NOMO-1 treated with dmso at 0.1 percent for 144 hours (cell line): Measurements from ENCODE around the gene HTT-AS.
"Not testable (repeated sequence)": the region's sequence is repeated elsewhere in the genome, so short reads cannot be mapped to it uniquely, and the experiment has no call there.

Experiments used
- DNase-seq: peaks from one replicate; lab custom pipeline; 2025; ENCODE audit not compliant: unreplicated experiment; lab: John Stamatoyannopoulos, UW

Gene HTT-AS

DNA sequence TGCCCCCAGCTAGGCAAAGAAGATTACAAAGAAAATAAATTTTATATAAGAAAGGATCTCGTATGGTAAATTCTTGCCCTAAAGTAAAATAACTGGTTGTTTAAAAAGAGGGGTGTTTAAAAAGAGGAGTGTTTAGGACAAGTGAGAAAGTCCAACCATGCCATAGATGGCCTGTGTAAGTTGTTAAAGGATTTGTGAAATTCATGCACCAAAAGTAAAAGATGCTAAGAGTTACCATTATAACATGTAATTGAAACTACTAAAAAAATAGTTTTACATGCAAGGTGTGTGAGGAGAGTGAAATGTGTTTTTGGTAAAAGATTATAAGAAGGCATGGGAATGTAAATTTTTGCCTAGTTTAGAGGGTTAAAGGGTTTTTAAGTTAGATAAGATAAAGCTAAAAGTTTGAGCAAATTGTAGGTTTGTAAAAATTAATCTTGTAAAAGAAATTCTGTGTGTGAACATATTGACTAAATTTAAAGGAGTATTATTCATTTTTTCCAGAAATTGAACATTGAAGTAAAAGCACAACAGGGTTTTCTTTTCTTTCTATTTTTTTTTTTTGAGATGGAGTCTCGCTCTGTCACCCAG lies 20.1 kb downstream of the HTT-AS start:
- no peak for DNase-seq

GRCh38 chr4:3051141-3051897 lies 23.0 kb downstream of the HTT-AS start:
- not testable (repeated sequence) for DNase-seq

- DNase-seq: peak; percentile 23
Measured at GRCh38 chr4:3047464-3048286, 26.7 kb downstream of the HTT-AS start.

GRCh38 chr4:3046623-3047022 lies 27.7 kb downstream of the HTT-AS start:
- no peak for DNase-seq

DNA sequence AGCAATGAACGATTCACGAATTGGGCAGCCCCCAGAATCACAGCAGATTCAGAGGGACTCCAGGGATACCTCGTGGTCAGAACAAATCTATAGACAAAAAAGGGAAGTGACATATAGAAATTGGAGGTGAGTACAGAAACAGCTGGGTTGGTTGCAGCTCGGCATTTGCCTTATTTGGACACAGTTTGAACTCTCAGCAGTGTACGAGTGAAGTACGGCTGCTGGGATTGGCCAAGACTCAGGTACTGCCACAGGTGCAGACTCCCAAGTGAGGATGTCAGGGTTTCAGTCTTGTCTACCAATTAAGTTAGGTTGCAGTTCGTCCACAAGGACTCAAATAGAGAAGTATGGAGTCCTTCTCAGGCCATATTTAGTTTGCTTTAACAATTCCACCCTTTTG lies 28.2 kb downstream of the HTT-AS start:
- peak; percentile 54 for DNase-seq

GRCh38 chr4:3044870-3045819 lies 29.2 kb downstream of the HTT-AS start:
- peak; percentile 51 for DNase-seq

DNA sequence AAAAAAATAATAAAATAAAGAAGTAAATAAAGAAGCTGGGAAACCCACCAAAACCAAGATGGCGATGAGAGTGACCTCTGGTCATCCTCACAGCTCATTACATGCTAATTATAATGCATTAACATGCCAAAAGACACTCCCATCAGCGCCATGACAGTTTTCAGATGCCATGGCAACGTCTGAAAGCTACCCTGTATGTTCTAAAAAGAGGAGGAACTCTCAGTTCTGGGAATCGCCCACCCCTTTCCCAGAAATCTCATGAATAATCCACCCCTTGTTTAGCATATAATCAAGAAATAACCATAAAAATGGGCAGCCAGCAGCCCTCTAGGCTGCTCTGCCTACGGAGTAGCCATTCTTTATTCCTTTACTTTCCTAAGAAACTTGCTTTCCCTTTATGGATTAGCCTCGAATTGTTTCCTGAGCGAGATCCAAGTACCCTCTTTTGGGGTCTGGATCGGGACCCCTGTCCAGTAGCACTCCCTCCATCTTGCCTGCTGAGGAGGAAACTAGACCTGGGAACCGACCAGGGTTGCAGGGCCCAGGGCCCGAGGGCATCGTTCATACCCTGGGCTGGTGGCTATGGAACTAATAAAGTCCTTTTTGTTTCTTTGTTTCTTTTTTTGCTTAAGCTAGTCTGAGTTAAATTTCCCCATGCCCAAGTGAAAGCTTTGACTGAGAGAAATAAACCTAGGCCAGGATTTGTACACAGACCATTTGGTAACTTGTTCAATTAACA lies 30.9 kb downstream of the HTT-AS start:
- no peak for DNase-seq

GRCh38 chr4:3042226-3042625 lies 32.1 kb downstream of the HTT-AS start:
- no peak for DNase-seq

DNA sequence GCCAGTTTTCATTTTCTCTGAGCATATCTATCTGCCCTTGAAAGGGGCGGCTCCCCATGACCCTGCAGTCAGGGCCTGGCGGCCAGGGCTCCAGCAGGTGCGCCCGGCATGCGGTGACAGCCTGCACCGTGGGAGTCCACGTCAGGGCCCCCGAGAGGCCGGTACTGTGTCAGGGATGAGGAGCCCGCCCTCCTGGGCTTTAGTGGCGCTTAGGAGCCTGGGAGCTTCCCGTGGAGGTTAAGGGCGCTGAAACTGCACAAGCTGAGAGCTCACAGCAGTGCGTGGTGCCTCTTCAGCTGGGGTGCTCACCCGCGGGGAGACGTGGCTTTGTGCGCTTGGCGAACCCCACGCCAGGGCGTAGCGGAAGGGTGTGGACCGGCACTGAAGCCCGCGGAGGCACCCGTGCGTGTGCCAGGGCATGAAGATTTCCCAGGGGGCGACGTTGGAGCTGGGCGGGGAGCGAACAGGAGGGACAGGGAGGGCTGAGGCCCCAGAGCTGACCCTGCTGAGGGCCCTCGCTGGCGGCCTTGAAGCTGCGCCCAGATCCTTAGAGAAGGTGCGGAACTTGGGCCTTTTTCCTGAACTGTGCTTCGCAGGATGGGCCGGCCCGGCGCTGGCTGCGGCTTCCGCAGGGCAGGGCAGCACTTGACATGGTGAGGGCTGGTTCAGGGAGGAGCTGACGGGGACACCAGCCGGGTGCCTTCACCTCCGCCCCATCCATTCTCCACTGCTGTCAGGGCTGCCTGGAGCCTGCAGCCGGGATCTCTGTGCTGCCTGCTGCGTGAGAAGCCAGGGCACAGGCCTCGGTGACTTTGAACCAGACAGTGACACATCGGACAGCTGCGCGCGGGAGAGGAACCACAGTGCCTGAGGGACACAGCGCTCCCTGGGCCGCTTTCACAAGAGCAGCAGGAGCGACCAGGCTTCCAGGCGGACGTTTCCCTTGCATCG lies 32.9 kb downstream of the HTT-AS start:
- DNase-seq: no peak

- no peak for DNase-seq
Measured at GRCh38 chr4:3040452-3041191, 33.7 kb downstream of the HTT-AS start.

DNA sequence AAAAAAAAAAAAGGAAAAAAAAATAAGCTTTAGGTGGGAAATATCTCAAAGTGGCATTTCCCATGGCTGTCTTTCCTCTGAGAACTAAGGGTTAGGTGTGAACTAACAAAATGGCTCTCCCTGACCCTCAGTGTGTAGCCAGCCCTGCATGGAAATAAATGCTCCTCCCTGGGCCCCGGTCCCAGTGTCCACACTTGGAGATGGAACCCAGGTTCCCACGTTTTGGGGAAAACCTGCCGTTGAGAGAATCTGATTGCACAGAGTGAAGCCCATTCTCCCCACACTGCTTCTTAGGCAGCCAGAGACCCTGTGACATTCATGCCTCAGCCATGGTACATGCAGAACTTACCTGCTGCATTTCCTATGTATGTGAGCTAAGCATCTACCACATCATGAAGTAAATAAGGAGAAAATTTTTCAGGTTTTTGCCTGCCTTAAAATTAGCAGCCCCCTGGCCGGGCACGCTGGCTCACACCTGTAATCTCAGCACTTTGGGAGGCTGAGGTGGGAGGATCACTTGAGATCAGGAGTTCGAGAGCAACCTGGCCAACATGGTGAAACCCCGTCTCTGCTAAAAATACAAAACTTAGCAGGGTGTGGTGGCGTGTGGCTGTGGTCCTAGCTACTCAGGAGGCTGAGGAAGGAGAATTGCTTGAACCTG lies 34.5 kb downstream of the HTT-AS start:
- DNase-seq: no peak

DNA sequence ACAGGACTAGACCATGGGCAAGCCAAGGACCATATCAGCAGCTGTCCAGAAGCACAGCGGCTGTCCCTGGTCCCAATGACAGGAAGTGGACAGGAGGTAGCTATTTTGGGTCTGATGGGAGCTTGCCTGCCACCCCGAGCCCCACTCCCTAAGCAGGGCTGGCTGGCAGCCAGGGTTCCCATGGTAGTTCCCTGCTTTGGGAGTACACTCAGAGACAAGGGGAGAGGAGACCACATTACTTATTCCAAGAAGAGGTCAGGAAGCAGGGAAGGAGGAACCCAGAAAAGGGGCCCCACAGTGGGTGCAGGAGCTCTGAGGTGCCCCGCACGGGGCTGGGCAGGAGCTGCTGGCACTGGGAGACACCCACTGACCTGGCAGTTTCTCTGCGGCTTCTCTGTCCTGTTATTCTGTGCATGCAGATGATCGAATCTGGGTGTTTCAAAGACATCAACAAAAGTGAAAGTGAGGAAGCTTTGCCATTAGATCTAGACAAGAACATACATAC lies 36.3 kb downstream of the HTT-AS start:
- DNase-seq: no peak

- no peak for DNase-seq
Measured at GRCh38 chr4:3036131-3036952, 38.0 kb downstream of the HTT-AS start.

- DNase-seq: no peak
Measured at GRCh38 chr4:3035674-3036073, 38.7 kb downstream of the HTT-AS start.

- no peak for DNase-seq
Measured at GRCh38 chr4:3035249-3035648, 39.1 kb downstream of the HTT-AS start.

DNA sequence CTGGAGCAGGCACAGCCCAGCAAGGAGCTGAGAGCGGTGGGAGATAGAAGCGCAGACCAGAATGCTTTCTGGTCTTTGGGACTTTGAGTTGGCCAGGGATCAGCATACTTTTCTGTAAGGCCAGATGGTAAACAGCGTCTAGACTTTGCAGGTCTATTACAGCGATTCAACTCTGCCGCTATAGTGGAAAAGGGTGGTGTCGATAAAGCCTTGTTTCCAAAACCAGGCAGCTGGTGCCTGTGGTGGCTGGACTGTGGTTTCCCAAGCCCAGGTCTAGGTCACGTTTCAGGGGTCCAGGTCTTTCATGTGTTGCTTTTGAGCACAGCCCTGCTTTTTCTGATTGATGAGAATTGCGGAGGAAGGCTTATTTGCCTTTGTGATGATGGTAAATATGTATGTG lies 40.1 kb downstream of the HTT-AS start:
- DNase-seq: no peak
